Panc1 (cell line): ENCODE measurements around the gene PGPEP1.
A peak's percentile ranks its signal among the peaks of the same experiment; 100 is the strongest.

ENCODE experiments used
- CTCF ChIP-seq: fragments of 450-650 bp; IDR thresholded peaks from 2 replicates; pipeline ENCODE4 v1.5.1; 2017; ENCODE audit warnings: mild to moderate bottlenecking
- POLR2AphosphoS5 ChIP-seq: IDR thresholded peaks from 2 replicates; pipeline ENCODE4 v1.6.1; 2012; ENCODE audit warnings: mild to moderate bottlenecking, low read depth, low read length, moderate library complexity
- REST ChIP-seq, 2 experiments: IDR thresholded peaks; 2 replicates each; pipeline ENCODE4 v1.6.1; 2011 to 2012; ENCODE audit warnings: low read depth in 2 of 2, control low read depth in 1 of 2, low read length in 1 of 2, mild to moderate bottlenecking in 1 of 2, moderate library complexity in 1 of 2; ENCODE audit not compliant: insufficient read depth in 1 of 2

GRCh38 chr19:18304458-18305310, 35.7 kb upstream of the PGPEP1 start:
- TF ChIP-seq CTCF = no peak
- TF ChIP-seq POLR2AphosphoS5 = peak; percentile 65; the same call in 1 of the 2 replicates
- TF ChIP-seq REST (IDR thresholded peaks at IDR 0.05; ENCODE audit: insufficient read depth in 1 of 2, low read depth in 2 of 2, low read length in 1 of 2) = no peak
